Embryonic facial prominence (tissue), 1 donor: ENCODE data around the gene CCT3.

ENCODE experiments used
- DNase-seq: peaks from one replicate; pipeline ENCODE4 v3.0.0-alpha.2; 2016; ENCODE audit errors: extremely low spot score

CCT3 gene

GRCh38 chr1:156282479-156283222 lies 55.4 kb downstream of the CCT3 start, which contains the start of gene SMG5:
Gene SMG5, minus strand, starts transcription at chr1:156282825. Its CDS starts 145 bp downstream, at chr1:156282680.
- DNase-seq = peak; percentile 97

DNA sequence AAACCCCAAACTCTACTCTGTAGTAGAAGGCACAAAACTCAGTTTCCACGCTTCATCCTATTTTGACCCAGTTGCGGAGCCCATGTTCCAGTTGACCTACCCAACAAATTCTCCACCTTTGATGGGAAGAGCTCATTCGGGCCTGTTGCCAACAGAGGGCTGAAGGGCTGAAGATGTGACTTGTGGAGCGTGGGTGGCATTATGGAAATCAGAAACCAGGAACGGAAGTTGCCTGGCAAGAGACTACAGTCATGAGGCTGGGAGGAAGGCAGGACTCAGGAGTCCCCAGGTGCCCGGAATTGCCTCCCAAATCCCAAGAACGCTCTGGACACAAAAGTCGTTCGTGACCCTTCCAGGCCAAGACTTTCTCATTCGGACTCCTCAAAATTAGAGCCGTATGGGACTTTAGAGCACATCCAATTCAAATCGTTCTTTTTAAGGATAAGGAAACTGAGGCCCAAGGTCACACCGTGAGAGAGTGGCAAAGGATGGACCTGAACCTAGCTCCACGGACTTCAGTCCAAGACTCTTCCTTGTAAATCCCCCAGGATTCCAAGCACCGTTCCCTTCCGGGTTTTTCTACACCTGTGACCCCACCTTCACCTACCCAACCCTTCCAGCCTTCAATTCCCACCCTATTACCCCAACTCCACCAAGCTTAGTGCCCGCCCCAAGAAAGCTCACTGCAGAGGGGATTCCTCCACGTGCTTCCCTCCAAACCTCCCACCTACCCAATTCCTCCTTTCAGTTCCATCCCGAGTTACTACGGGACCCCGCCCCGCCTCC lies 56.2 kb downstream of the CCT3 start:
- DNase-seq = no peak

DNA sequence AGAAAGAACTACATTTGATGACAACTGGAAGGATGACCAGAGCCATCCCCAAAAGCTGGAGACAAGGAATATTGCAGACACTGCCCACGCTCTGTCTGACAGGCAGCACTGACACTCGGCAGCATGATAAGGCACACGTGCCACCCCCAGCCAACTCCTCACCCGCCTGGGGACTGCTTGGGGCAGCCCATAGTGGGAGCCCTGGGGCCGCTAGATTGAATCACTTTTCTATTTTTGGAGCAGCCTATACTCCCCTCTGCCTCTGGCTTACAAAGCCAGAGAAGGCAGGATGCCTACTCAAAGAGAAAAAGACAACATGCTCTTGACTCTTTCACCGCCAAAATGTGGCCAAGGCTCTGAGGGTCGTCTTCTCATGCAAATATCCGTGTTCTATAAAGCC lies 56.8 kb downstream of the CCT3 start:
- DNase-seq = no peak

- no peak for DNase-seq
Measured at GRCh38 chr1:156279837-156280236, 58.3 kb downstream of the CCT3 start.

- DNase-seq = no peak
Measured at GRCh38 chr1:156276966-156277381, 61.1 kb downstream of the CCT3 start.

- DNase-seq = no peak
Measured at GRCh38 chr1:156276532-156276931, 61.6 kb downstream of the CCT3 start.

DNA sequence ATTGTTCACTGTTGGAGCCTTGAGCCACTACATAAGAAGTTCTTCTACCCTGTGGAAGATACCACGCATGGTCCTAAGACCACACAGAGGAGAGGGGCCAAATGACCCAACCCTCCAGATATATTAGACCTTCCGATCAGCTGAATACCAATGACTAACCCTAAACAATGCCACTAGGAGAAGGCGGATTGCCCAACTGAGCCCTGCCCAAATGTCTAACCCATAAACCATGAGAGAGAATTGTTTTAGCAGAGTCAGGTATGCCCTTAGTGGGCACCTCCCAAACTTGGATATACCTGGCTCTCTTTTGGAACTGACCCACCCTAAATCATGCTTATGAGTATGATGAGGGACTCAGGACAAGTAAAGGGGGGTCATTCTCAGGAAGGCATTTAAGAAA lies 67.8 kb downstream of the CCT3 start:
- DNase-seq = no peak

- DNase-seq = no peak
Measured at GRCh38 chr1:156268336-156268735, 69.8 kb downstream of the CCT3 start.

DNA sequence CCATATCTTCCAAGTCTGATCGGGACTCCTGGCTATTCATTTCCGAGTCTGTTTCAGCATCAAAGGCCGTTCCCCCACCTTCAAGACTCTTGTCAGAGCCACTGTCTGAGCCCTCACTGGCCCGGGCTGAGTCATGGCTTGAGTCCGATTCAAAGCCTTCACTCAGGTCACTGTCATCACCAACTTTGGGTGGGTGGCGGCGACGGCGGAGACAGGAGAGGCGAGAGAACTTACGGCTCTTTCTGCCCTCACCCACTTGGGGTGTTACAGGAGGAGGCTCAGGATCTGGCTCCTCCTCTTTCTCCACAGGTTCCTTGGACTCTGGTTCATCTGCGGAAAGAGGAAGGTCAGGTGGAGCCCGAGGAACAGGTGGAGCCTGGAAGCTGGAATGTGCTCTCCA lies 72.0 kb downstream of the CCT3 start:
- no peak for DNase-seq

GRCh38 chr1:156263288-156263655 lies 74.8 kb downstream of the CCT3 start:
- no peak for DNase-seq

- no peak for DNase-seq
Measured at GRCh38 chr1:156262461-156263287, 75.4 kb downstream of the CCT3 start.

- no peak for DNase-seq
Measured at GRCh38 chr1:156260896-156261295, 77.2 kb downstream of the CCT3 start.

- DNase-seq = no peak
Measured at GRCh38 chr1:156259805-156260204, 78.3 kb downstream of the CCT3 start.
